Breast epithelium (tissue), 3 donors: Measurements from ENCODE around the gene CCDC51.

ENCODE experiments used
- POLR2A ChIP-seq: fragments of 450-650 bp; IDR thresholded peaks from one replicate; pipeline ENCODE4 v1.6.1; 2016; ENCODE audit warnings: antibody characterized with exemption, mild to moderate bottlenecking, moderate library complexity
- POLR2AphosphoS5 ChIP-seq, 3 donors: sonication (generic); formaldehyde crosslinking; IDR thresholded peaks; one replicate each; pipeline ENCODE4 v1.6.1; 2017; ENCODE audit warnings: antibody characterized with exemption in 3 of 3
- TF ChIP-seq, protein P1 (sequence below), 3 donors: fragments of 450-650 bp; IDR thresholded peaks; one replicate each; pipeline ENCODE4 v1.5.1; 2016 to 2017; ENCODE audit warnings: antibody characterized with exemption in 3 of 3, mild to moderate bottlenecking in 3 of 3, moderate library complexity in 3 of 3

DNA sequence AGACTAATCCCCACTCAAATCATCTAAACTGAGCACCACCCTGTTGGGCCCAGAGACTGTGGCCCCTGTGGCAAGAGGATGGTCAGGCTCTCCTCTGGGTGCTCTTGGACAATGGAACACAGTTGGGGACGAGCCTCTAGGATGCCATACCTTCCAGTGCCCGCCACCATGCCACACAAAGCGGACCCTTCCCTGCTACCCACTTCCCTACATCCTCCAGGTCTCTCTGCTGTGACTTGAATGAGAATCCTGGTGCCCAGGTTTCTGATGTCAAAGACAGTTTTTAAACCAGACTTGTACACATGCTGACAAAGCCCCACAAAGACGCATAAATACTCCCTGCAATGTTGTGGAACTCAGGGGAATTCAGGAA is 4.7 kb downstream of the CCDC51 start:
- TF ChIP-seq, protein P1, sequence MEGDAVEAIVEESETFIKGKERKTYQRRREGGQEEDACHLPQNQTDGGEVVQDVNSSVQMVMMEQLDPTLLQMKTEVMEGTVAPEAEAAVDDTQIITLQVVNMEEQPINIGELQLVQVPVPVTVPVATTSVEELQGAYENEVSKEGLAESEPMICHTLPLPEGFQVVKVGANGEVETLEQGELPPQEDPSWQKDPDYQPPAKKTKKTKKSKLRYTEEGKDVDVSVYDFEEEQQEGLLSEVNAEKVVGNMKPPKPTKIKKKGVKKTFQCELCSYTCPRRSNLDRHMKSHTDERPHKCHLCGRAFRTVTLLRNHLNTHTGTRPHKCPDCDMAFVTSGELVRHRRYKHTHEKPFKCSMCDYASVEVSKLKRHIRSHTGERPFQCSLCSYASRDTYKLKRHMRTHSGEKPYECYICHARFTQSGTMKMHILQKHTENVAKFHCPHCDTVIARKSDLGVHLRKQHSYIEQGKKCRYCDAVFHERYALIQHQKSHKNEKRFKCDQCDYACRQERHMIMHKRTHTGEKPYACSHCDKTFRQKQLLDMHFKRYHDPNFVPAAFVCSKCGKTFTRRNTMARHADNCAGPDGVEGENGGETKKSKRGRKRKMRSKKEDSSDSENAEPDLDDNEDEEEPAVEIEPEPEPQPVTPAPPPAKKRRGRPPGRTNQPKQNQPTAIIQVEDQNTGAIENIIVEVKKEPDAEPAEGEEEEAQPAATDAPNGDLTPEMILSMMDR (IDR thresholded peaks at IDR 0.05): no peak
- TF ChIP-seq POLR2A (no peak), POLR2AphosphoS5 (IDR thresholded peaks at IDR 0.05) (no peak)
